Mucosa of descending colon (tissue), 3 donors: ENCODE data around the gene PSD2. TPM values are rescaled to one million over a fixed set of nuclear protein-coding genes. Genes with fewer than 3 reads are reported as not detected.

Experiments
- ATAC-seq: fragments of 200-7000 bp; cut with Tn5 transposase; one replicate; pipeline ENCODE4 v1.9.1; 2020; ENCODE audit warnings: mild to moderate bottlenecking, moderate library complexity
- DNase-seq, 3 donors: peaks; one replicate each; pipeline ENCODE4 v3.0.0-alpha.2; 2020
- H3K36me3 ChIP-seq: fragments of 200-600 bp; one replicate; pipeline ENCODE4 v1.8.0; 2021; ENCODE audit warnings: low read depth, mild to moderate bottlenecking
- H3K4me1 ChIP-seq: fragments of 200-600 bp; one replicate; pipeline ENCODE4 v1.8.0; 2021; ENCODE audit warnings: low read depth, mild to moderate bottlenecking
- H3K4me3 ChIP-seq: fragments of 200-600 bp; one replicate; pipeline ENCODE4 v1.8.0; 2021; ENCODE audit warnings: mild to moderate bottlenecking
- H3K9me3 ChIP-seq: fragments of 200-600 bp; one replicate; pipeline ENCODE4 v1.8.0; 2021; ENCODE audit warnings: mild to moderate bottlenecking
- CTCF ChIP-seq: fragments of 200-600 bp; IDR thresholded peaks from one replicate; pipeline ENCODE4 v1.8.0; 2022; ENCODE audit warnings: antibody characterized with exemption, mild to moderate bottlenecking
- intact Hi-C, 2 donors: fragments of 100-400 bp; cut with DNase I in 1 of 2; cut with micrococcal nuclease in 1 of 2; formaldehyde crosslinking; loops; one replicate each; pipeline versions ENCODE4 v1.11.0 to v1.11.1; 2022; cut with DNase I, micrococcal nuclease
- total RNA-seq, 3 donors: library from RNA; stranded (reverse); fragmentation: NEBNext Ultra II Directional in 2 of 3; extraction: Animal tissue kit (Norgen Biotek cat#: 25700) in 2 of 3; gene quantifications; one replicate each; pipeline versions ENCODE4 v1.2.1 to v1.2.4, GENCODE V29; 2021 to 2023
- donor health status: DM: no; HTN: no; CAD: no; lungs with moderate emphysema.
- donor health status: DM: no; HTN: no; CAD: no.
- donor health status: DM: no; HTN: yes; CAD: no.

PSD2 gene
- total RNA-seq, 3 donors from 2014 or later: 0.07 to 0.25 TPM; not detected in 1

- no peak for TF ChIP-seq CTCF
- intact Hi-C loops: no loop called here
These were observed 48.4 kb downstream of the PSD2 start for GRCh38 chr5:139843991-139844390.

GRCh38 chr5:139844472-139845145 is 49.0 kb downstream of the PSD2 start:
- H3K9me3 ChIP-seq: no peaks in the 10 kb centered on the region
- intact Hi-C loops: no loop called here
- DNase-seq (peak in 2 of 3 donors; percentile 75 to 82), ATAC-seq (peak; percentile 43)
- TF ChIP-seq CTCF: peak; percentile 59
- no peak overlapping the region for H3K4me3 ChIP-seq
- H3K4me1 ChIP-seq: no peaks in the 10 kb centered on the region
- H3K36me3 ChIP-seq: no peaks in the 10 kb centered on the region

More at GRCh38 chr5:139843991-139844390, 48.4 kb downstream of the PSD2 start:
- no peaks in the 10 kb centered on the region for H3K4me1 ChIP-seq
- no peaks in the 10 kb centered on the region for H3K9me3 ChIP-seq
- DNase-seq: no peak
- no peaks in the 10 kb centered on the region for H3K36me3 ChIP-seq
- no peak for ATAC-seq
- no peak overlapping the region for H3K4me3 ChIP-seq

- Histone ChIP-seq H3K4me3 (no peak overlapping the region), H3K36me3 (no peaks in the 10 kb centered on the region), H3K4me1 (no peaks in the 10 kb centered on the region), H3K9me3 (no peaks in the 10 kb centered on the region)
- ATAC-seq (no peak), DNase-seq (no peak)
- intact Hi-C loops: no loop called here
- TF ChIP-seq CTCF: no peak
These were observed 50.5 kb downstream of the PSD2 start for GRCh38 chr5:139845846-139846681.

GRCh38 chr5:139847091-139847490 is 51.5 kb downstream of the PSD2 start:
- intact Hi-C loops: no loop called here
- DNase-seq: no peak
- Histone ChIP-seq H3K4me1 (no peaks in the 10 kb centered on the region), H3K9me3 (no peaks in the 10 kb centered on the region), H3K4me3 (no peak overlapping the region), H3K36me3 (no peaks in the 10 kb centered on the region)
- ATAC-seq: no peak
- no peak for TF ChIP-seq CTCF

GRCh38 chr5:139847790-139848507 is 52.3 kb downstream of the PSD2 start:
- H3K4me1 ChIP-seq: no peaks in the 10 kb centered on the region
- peak; percentile 83 for ATAC-seq
- intact Hi-C loops: no loop called here
- no peak overlapping the region for H3K4me3 ChIP-seq
- H3K36me3 ChIP-seq: no peaks in the 10 kb centered on the region
- TF ChIP-seq CTCF: no peak
- no peaks in the 10 kb centered on the region for H3K9me3 ChIP-seq
- peak; percentile 45 to 76 (median 68) for DNase-seq
